Measurements from ENCODE around the gene IRF5. TPM values are rescaled to one million over a fixed set of nuclear protein-coding genes. Genes with fewer than 3 reads are reported as not detected.

The IRF5 gene, protein sequence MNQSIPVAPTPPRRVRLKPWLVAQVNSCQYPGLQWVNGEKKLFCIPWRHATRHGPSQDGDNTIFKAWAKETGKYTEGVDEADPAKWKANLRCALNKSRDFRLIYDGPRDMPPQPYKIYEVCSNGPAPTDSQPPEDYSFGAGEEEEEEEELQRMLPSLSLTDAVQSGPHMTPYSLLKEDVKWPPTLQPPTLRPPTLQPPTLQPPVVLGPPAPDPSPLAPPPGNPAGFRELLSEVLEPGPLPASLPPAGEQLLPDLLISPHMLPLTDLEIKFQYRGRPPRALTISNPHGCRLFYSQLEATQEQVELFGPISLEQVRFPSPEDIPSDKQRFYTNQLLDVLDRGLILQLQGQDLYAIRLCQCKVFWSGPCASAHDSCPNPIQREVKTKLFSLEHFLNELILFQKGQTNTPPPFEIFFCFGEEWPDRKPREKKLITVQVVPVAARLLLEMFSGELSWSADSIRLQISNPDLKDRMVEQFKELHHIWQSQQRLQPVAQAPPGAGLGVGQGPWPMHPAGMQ
- polyA plus RNA-seq (ENCODE audit: insufficient read depth in 1 of 5, insufficient read length in 5 of 5, low replicate concordance in 1 of 5) = 1 to 10 TPM; 1.7 to 4.3 (median 2.1) TPM
- long read RNA-seq, donor 1, partial matches to known transcripts = 0 of 1 reads
- long read RNA-seq, donor 1, other reads (novel, unspliced or antisense) = 0 of 1 reads
- long read RNA-seq, donor 2 = 0 reads
- long read RNA-seq, donor 3 = 0 reads
- long read RNA-seq, donor 4 = 0 reads
- long read RNA-seq, donor 5 = 0 reads
- long read RNA-seq, donor 6 = 0 reads
- long read RNA-seq, donor 7 = 0 reads
- long read RNA-seq, donor 8 = 0 reads

- no peak for DNase-seq
Measured at GRCh38 chr7:128937647-128938543, at the start of gene IRF5. TSS of gene IRF5 (plus strand) at chr7:128937927. CDS start at chr7:128942082, 4,155 bp downstream.

GRCh38 chr7:128888039-128888755 is 49.5 kb upstream of the IRF5 start:
- no peak for DNase-seq

DNA sequence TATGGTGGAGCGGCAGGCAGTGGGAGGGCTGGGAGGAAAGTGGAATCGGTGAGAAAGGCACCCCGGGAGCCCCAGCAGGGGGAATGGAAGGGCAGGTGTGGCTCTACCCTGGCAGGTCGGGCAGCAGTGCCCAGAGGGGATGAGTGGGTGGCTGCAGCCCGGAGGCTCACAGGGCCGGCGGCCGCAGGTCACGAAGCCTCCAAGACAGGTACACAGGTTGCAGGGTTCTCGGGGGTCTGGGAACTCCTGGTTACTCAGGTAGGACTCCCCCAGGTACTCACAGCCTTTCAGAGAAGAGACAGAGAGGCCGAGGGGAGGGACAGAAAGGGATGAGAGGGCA is 49.0 kb upstream of the IRF5 start:
- no peak for DNase-seq

DNA sequence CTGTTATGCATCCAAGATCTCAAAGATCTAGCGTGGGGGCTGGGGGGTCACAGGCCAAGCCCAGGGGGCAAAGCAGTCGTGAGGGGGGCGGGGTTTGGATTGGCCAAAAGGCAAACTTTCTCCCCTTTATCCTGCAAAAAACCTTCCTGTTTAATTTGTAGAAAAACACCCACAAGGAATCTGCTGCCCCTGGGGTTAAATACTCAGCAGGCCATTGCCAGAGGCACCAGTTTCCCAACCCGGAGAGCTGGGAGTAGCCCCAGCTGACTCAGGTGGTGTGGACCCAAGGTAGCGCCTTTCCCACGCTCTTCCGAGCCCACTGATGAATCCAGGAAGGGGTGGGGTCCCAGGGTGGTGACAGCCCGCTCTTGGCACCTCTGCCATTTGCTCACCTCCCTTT is 48.6 kb upstream of the IRF5 start:
- DNase-seq = no peak

DNA sequence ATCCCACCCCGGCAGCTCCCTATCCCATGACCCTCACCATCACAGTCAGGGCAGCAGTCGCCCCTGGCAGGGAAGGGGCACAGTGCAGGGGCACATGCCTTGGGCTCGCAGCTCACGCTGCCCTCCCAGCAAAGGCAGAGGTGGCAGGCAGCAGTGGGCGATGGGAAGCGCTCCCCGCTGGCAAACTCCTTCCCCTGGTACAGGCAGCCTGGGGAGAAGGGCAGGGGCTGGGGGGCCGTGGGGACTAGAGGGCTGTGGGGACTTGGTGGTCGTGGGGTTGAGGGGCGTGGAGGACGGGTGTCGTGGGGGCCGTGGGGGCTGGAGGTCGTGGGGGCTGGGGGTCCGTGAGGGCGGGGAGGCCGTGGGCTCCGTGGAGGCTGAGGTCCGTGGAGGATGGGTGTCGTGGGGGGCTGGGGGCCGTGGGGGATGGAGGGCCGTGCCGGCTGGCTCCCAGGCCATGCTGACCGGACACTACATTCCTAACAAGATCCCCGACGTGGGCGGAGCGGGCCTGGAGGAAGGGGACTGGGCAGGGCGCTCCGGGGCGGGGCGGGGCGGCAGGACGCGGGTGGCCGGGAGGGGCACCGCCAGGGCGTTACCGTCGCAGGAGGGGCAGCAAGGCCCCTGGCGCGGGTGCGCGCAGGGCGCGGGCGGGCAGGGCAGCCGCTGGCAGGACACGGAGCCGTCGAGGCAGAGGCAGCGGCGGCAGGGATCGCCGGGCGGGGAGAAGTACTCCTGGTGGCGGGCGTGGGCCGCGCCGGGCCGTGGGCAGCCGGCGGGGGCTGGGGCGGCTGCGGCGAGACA is 47.2 kb upstream of the IRF5 start:
- no peak for DNase-seq

- DNase-seq = no peak
Measured at GRCh38 chr7:128891110-128891941, 46.4 kb upstream of the IRF5 start.

DNA sequence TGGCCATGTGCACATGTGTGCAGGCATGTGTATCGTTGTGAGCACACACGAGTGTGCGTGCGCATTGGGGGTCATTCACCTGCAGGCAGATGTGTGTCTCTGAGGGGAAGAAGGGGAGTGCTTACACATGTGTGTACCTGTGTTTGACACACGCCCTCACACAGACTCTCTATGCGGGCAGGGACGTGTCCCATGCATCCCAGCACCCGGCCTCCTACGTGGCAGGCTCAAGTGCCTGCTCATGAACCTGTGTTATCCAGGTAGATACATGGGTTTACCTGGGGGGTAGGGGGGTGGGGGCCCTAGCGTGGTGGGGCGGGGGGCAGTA is 45.8 kb upstream of the IRF5 start:
- DNase-seq = no peak

DNA sequence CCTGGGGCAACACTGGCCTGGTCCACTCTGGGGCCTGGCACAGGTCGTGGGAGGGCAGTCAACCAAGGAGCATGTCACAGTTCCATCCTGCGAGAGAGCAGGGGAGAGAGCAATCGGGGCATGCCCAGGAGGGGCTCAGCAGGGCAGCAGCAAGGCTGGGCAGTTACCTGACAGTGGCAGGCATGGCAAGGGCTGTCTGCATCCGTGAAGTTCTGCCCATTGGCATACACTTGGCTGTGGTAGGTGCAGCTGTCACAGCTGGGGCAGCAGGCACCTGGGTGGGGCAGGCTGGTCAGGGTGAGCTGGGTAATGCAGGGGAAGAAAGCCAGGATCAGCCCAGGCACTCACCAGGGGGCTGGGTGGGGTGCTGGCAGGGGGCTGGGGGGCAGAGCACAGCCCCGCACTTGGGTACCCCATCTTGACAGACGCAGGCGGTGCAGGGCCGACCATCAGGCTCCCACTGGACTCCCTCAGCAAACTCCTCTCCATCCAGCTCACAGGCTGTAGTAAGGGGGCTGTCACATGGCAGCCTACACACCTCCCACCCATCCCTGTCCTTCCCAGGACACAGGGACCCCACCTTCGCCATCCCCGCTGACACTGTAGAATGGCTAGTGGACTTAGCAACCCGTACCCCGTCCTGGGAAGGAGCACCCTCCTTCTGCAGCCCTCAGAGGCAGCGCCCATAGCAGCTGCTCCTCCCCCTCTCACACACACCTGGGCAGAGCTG is 45.0 kb upstream of the IRF5 start:
- no peak for DNase-seq

- no peak for DNase-seq
Measured at GRCh38 chr7:128893251-128894100, 44.3 kb upstream of the IRF5 start.

GRCh38 chr7:128894101-128894440 is 43.7 kb upstream of the IRF5 start:
- DNase-seq = no peak

- no peak for DNase-seq
Measured at GRCh38 chr7:128895320-128895719, 42.4 kb upstream of the IRF5 start.

DNA sequence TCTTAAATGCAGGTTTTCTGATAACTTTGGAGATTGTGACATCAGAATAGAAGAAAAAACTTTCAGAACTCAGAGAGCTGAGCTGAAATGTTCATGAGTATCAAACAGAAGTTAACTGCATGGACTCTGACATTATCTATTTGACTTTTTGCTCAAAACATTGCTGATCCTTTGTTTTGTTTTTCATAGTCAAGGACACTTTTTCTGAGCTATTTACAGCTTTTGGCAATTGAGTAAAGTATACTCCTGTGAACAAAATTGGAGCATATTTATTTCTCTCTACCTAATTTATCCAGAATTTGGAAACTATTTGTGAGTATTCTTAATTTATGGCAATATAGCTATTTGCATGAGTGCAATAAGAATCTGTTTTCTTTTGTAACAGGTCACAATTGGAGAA is 38.3 kb upstream of the IRF5 start:
- DNase-seq = no peak

DNA sequence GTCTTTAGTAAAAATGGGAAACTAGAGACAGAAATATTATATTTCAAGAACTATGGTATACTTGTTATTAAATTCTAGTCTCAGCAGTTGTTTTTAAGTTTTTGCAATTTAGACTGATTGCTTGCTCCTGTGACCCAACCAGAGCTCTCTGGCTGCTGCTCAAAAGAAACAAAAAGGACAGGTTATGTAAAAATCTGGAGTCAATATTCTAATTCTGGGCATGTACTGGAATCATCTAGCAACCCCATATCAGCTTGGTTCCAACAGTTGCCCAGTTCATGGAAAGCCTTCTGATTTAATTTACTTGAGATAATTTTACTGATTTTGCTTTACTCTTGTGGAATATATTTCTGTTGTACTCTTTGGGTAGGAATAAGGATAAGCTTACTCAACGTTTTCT is 37.5 kb upstream of the IRF5 start:
- DNase-seq = no peak

DNA sequence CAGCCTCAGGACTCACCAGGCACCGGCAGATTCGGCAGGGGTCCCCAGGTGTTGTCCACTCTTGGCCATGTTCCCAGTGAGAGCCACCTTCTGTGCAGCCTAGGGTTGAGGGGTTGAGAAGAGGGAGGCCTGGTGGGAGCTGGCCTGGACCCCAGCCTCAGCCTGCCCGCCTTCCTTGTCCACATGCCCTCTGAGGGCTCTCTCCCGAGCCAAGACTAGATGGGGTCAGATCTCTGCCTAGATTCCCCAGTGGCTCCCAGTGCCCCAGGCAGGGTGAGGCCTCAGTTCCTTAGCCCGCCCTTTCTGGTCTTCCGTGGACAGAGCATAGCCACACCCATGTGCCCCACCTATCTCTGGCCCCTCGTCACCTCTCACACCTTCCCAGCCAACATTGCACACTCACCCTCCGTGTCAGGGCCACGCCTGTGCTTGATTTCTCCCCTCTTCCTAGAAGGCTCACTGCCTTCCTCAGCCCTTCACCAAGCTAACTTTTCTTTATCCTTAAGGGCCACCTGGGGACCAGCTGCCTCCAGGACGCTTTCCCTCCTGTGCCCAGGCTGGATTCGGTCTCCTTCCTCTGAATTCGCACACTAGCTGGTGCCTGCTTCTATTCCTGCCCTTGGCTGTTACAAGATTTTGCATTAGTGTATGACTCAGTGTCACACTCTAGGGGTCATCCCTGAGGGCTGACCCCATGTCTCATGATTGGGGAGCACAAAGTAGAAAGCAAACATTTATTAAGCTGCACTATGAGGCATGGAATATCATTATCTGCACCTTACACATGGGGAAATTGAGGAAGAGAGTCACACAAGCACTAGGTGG is 34.8 kb upstream of the IRF5 start:
- DNase-seq = no peak

DNA sequence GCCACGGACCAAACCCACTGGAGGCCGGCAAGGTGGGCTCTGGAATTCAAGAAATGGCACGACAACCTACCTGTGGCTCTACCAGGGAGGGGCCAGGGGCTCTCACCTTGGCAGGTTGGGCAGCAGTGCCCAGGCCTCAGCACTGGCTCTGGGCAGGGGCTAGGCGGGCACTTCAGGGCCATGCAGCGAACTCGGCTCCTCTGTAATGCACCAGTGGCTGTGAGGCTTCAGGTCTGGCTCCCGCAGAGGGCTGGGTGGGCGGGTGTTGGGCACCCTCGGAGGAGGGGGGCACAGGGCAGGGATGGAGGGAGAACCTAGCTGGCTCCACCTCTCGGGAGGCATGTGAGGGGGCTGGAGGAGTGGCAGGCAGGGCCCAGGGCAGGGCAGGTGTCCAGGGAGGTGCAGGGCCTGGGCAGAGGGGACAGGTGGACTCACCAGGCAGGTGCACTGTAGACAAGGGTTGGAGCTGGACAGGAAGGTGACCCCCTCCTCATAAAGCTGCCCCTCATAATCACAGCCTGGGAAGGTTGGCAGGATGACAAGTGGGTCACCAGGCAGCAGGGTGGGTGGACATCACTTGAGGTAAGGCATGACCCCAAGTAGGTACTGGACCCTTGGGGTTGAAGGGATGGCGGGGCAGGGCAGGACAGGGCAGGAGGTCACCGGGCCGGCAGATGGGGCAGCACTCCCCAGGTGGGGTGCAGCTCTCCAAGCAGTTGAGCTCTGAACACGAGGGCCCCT is 33.9 kb upstream of the IRF5 start:
- DNase-seq = no peak

DNA sequence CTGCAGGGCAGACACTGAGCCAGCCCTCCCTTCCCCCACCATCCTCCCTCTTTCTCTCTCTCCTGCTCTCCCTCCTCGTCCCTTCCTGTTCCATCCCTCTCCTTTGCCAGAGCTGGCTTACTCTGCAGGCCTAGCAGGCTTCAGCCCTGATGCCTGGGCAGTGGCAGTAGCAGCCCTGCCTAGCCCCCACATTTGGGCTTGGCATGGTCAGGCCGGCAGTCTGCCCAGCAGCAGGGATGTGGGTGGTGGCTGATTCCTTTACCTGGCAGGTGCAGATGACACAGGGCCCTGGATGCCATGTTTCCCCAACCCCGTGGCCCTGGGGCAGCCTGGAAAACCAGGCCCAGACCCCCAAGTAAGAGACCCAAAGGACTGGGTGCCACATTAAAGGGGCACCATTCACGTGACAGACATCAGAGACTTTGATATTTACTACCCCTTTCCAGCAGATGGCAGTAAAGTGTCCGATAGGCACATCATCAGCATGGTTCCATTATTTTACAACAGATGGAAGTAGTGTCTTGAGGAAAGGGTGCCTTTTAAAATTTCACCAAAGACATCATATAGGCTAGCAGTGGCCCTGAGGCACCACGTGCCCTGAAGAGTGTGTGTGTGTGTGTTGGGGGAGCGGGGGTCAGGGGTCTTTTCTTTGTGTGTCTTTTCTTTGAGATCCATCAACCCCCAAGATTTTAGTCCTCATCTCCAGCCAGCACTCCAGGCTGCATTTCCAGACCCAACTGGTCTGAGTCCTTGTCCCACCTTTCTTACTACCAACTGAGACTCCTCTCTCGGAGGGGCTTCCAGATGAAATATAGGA is 33.1 kb upstream of the IRF5 start:
- no peak for DNase-seq
